ENCODE data around the gene CSRP1. TPM values are rescaled to one million over a fixed set of nuclear protein-coding genes. Genes with fewer than 3 reads are reported as not detected.

CSRP1 gene
- total RNA-seq, 2 experiments from 2014 or later: 46.4 to 89.8 TPM

GRCh38 chr1:201537891-201538611 is 31.1 kb upstream of the CSRP1 start:
- BruUV-seq (replicated peaks): no TSS peak
- H4K20me1 ChIP-seq (ENCODE audit: insufficient read depth, low read length): no peaks in the 10 kb centered on the region
- ChIA-PET CTCF (ENCODE audit: unreplicated experiment) (interaction anchor here (0.6 kb wide), 1 partner anchor 119 kb away, joined by 3 read pairs; no protein-coding TSS in a partner anchor), POLR2A (interaction anchor here (0.6 kb wide), 1 partner anchor 11 kb away, joined by 4 read pairs; no protein-coding TSS in a partner anchor)
- TF ChIP-seq EZH2phosphoT487 (IDR thresholded peaks at IDR 0.05; ENCODE audit: borderline replicate concordance, low read depth, low read length) (no peak), CTCF (conservative IDR thresholded peaks at IDR 0.05; ENCODE audit: low read length) (no peak)
- no peak for DNase-seq (ENCODE audit: low spot score)
- no peak overlapping the region for H2AFZ ChIP-seq (ENCODE audit: low read length)
- no peaks in the 10 kb centered on the region for H3K36me3 ChIP-seq (ENCODE audit: insufficient read depth, low read length)
- H3K27ac ChIP-seq (ENCODE audit: low read depth, low read length, poor library complexity, severe bottlenecking): no peak overlapping the region
- no peaks in the 10 kb centered on the region for H3K9me3 ChIP-seq (ENCODE audit: low read length)
- intact Hi-C loops (cut with micrococcal nuclease; ENCODE audit: unreplicated experiment): no loop called here
- no peaks in the 10 kb centered on the region for H3K9me2 ChIP-seq (ENCODE audit: insufficient read depth, low read length)
- no peak overlapping the region for H3K4me2 ChIP-seq (ENCODE audit: low read length)
- H3K79me2 ChIP-seq (ENCODE audit: insufficient read depth, low read depth, low read length): no peaks in the 10 kb centered on the region
- H3K4me3 ChIP-seq (ENCODE audit: low read depth, low read length, poor library complexity, severe bottlenecking): no peak overlapping the region
- H3K4me1 ChIP-seq (ENCODE audit: insufficient read depth, low read length, poor library complexity, severe bottlenecking): peaks cover 12% of the 10 kb centered on the region

GRCh38 chr1:201537467-201537866 is 30.5 kb upstream of the CSRP1 start:
- Histone ChIP-seq H3K4me2 (ENCODE audit: low read length) (no peak overlapping the region), H3K27ac (ENCODE audit: low read depth, low read length, poor library complexity, severe bottlenecking) (no peak overlapping the region), H3K9me2 (ENCODE audit: insufficient read depth, low read length) (no peaks in the 10 kb centered on the region), H3K36me3 (ENCODE audit: insufficient read depth, low read length) (no peaks in the 10 kb centered on the region), H3K79me2 (ENCODE audit: insufficient read depth, low read depth, low read length) (no peaks in the 10 kb centered on the region), H3K4me1 (ENCODE audit: insufficient read depth, low read length, poor library complexity, severe bottlenecking) (peaks cover 12% of the 10 kb centered on the region), H3K4me3 (ENCODE audit: low read depth, low read length, poor library complexity, severe bottlenecking) (no peak overlapping the region), H3K9me3 (ENCODE audit: low read length) (no peaks in the 10 kb centered on the region), H4K20me1 (ENCODE audit: insufficient read depth, low read length) (no peaks in the 10 kb centered on the region), H2AFZ (ENCODE audit: low read length) (no peak overlapping the region)
- ChIA-PET POLR2A (interaction anchor here (0.6 kb wide), 1 partner anchor 12 kb away, joined by 4 read pairs; no protein-coding TSS in a partner anchor), CTCF (ENCODE audit: unreplicated experiment) (no interaction called here)
- no peak for DNase-seq (ENCODE audit: low spot score)
- TF ChIP-seq EZH2phosphoT487 (IDR thresholded peaks at IDR 0.05; ENCODE audit: borderline replicate concordance, low read depth, low read length) (no peak), CTCF (conservative IDR thresholded peaks at IDR 0.05; ENCODE audit: low read length) (no peak)
- intact Hi-C loops (cut with micrococcal nuclease; ENCODE audit: unreplicated experiment): no loop called here
- no TSS peak for BruUV-seq (replicated peaks)

- Histone ChIP-seq H3K4me3 (ENCODE audit: low read depth, low read length, poor library complexity, severe bottlenecking) (no peak overlapping the region), H2AFZ (ENCODE audit: low read length) (no peak overlapping the region), H3K27ac (ENCODE audit: low read depth, low read length, poor library complexity, severe bottlenecking) (no peak overlapping the region), H3K36me3 (ENCODE audit: insufficient read depth, low read length) (no peaks in the 10 kb centered on the region), H3K4me2 (ENCODE audit: low read length) (no peak overlapping the region), H3K4me1 (ENCODE audit: insufficient read depth, low read length, poor library complexity, severe bottlenecking) (peaks cover 12% of the 10 kb centered on the region), H4K20me1 (ENCODE audit: insufficient read depth, low read length) (no peaks in the 10 kb centered on the region), H3K9me3 (ENCODE audit: low read length) (no peaks in the 10 kb centered on the region), H3K9me2 (ENCODE audit: insufficient read depth, low read length) (no peaks in the 10 kb centered on the region), H3K79me2 (ENCODE audit: insufficient read depth, low read depth, low read length) (no peaks in the 10 kb centered on the region)
- ChIA-PET CTCF (ENCODE audit: unreplicated experiment) (no interaction called here), POLR2A (no interaction called here)
- BruUV-seq (replicated peaks): no TSS peak
- TF ChIP-seq EZH2phosphoT487 (IDR thresholded peaks at IDR 0.05; ENCODE audit: borderline replicate concordance, low read depth, low read length): no peak
- TF ChIP-seq CTCF (conservative IDR thresholded peaks at IDR 0.05; ENCODE audit: low read length): no peak
- intact Hi-C loops (cut with micrococcal nuclease; ENCODE audit: unreplicated experiment): no loop called here
- no peak for DNase-seq (ENCODE audit: low spot score)
These were observed 30.1 kb upstream of the CSRP1 start for GRCh38 chr1:201537028-201537427.
